ACHN (cell line): ENCODE results near the gene P2RY6.
A peak's percentile ranks its signal among the peaks of the same experiment; 100 is the strongest.

ENCODE experiments used
- DNase-seq: peaks from one replicate; pipeline ENCODE4 v3.0.0-alpha.2; 2015
- in situ Hi-C: cut with HindIII; loops from 2 replicates; pipeline ENCODE4 v1.10.0; 2017; ENCODE audit warnings: low sequenced_read_pairs, low pct_ligation_motif_present, low pct_unique_long_range_greater_than_20kb

The P2RY6 gene

GRCh38 chr11:73235236-73235786 is 36.8 kb upstream of the P2RY6 start:
- in situ Hi-C loops, result no loop called here
- no peak for DNase-seq

GRCh38 chr11:73236205-73236765 is 35.9 kb upstream of the P2RY6 start:
- in situ Hi-C loops, result no loop called here
- DNase-seq, result no peak

GRCh38 chr11:73236854-73237253 is 35.3 kb upstream of the P2RY6 start:
- in situ Hi-C loops, result no loop called here
- DNase-seq, result peak; percentile 46

DNA sequence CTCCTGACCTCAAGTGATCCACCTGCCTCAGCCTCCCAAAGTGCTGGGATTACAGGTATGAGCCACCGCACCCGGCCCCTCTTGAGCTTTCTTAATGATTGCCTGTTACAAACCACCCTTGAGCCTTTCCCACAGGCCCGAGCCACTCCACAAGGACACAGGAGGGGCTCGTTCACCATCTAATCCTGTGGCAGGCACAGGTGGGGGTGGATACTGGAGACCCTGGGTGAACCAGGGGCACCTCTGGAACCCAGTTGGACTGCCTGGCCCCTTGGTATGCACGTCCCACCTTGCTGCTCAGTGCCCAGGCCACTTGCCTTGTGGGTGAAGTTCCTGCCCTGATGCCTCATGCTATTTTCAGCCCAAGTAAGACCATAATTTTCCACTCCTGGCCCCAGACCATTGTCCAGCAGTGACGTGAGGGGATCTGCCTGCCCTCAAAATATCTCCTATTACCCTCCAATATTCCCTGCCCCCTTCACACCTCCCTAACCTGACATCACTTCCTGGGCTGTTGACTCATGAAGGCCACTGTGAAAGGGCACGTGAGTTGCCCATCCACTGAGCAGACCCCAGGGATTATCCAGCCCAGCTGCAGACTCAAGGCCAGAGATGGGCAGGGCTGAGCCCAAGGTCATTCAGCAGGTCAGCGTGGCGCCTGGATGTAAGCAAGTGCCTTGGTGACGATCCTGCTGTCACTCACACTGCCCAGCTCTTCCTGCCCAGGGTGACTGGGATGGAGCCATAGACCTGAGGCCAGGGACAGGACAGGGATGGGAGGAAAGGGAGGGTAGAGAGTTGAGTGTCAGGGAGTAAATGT is 34.5 kb upstream of the P2RY6 start:
- DNase-seq, result no peak
- in situ Hi-C loops, result no loop called here

- in situ Hi-C loops, result no loop called here
- no peak for DNase-seq
These were observed 33.0 kb upstream of the P2RY6 start for GRCh38 chr11:73239111-73239521.

DNA sequence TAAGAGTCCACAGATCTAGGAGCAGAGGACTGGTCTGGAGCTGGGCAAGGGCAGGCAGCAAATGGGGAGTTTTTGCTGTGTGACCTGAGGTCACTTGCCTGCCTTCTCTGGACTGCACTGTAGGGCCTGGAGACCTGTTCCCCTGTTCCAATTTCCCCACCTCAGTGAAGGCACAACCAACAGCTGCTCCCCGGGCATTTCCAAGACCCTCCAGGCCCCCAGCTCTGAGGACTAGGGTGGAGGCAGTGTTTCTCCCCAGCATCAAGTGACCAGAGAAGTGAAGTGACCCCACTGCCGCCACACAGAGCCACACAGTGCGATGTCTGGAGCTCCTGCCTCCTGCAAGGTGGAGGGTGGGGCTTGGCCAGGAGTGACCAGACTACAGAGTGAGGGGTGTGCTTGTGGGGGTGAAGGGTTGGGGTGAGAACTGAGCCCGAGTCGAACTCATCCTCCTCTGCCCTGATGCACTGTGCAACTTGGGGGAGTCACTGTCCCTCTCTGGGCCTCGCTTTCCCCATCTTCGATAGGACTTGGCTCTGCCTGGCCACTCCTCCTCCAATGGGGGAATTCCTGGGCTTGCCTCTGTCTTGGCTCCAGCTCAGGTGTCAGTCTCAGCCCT is 32.5 kb upstream of the P2RY6 start:
- DNase-seq, result no peak
- in situ Hi-C loops, result no loop called here

- no peak for DNase-seq
- in situ Hi-C loops, result no loop called here
These were observed 31.9 kb upstream of the P2RY6 start for GRCh38 chr11:73240190-73240781.

DNA sequence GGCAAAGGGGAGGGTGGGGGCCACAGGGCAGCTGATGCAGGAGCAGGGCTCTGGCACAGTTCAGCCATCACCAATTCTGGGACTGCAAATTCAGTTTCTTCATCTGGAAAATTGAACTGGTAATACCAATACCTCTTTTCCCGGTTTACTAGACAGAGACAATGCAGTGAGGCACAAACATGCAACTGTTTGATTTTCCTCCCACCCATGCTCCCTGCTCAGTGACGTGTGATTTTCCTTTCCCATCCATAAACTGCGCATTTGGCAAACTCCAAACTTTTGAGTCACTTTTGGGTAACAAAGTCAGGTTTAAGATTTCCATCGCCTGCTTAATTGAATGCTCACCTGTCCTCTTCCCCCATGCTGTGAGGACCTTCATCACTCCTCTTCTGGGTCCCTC is 30.8 kb upstream of the P2RY6 start:
- no peak for DNase-seq
- in situ Hi-C loops, result no loop called here

GRCh38 chr11:73242251-73243092 is 29.7 kb upstream of the P2RY6 start:
- in situ Hi-C loops, result no loop called here

GRCh38 chr11:73243093-73243485 is 29.0 kb upstream of the P2RY6 start:
- no peak for DNase-seq
- in situ Hi-C loops, result no loop called here

More at GRCh38 chr11:73242251-73243092, 29.7 kb upstream of the P2RY6 start:
- peak; percentile 73 for DNase-seq

GRCh38 chr11:73244589-73245240 is 27.4 kb upstream of the P2RY6 start:
- in situ Hi-C loops, result no loop called here
- DNase-seq, result no peak

DNA sequence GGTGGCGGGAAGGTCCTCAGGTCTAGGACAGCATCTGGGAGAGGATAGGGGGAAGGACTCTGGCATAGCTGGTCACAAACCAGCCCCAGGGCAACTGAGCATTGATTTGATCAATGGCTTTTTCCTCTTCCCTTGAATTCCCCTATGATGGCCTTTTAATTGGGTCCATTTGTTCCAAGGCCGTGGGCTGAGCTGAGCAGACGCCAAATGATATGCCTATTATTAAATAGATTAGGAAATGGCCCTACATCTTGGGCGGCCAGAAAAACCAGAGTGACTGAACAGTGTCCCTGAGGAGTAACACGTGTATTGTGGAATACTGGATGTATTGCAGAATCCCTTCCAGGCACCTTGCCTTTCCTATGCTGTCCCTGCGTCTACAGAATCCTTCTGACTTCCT is 26.7 kb upstream of the P2RY6 start:
- in situ Hi-C loops, result no loop called here
- no peak for DNase-seq

DNA sequence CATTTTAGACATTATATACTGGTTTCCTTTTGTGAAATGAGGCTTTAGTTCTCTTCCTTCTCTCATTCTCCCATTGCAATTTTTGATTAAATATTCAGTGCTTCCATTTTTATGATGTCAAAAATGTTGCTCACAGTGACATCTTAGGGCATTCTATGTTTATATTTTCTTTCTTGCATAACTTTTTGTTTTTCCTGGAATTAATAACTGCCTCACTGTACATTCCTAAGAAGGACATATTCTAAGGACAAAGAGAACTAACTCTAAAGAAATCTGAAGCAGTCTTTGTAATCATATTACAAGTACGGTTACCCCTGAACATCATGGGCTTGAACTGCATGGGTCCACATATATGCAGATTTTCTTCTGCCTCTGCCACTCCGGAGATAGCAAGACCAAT is 25.8 kb upstream of the P2RY6 start:
- in situ Hi-C loops, result no loop called here
- DNase-seq, result no peak

DNA sequence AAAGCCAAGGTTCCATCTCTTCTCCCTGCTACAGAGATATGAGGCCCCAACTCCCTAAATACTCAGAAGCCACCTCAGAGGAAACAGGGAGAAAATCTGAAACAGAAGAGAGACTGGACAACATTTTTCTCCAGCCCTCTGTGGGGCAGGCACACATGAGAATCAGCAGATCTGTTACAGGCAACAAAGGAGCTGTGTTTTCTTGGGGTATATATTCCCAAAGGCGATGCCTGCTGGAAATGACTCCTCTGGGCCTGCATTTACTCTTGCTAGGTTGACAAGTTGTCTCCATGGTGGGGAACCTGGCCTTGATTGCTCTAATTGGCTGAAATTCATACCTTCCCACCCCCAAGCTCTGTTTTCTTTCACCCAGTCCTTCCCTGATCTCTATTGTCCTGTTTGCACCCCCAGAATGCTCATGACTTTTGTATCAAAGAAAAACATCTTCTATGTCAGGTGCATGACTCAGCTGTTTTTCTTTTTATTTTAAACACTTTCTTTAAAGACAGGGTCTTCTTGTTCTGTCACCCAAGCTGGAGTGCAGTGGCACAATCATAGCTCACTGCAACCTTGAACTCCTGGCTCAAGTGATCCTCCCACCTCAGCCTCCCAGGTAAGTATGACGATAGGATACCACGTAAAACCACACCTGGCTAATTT is 23.5 kb upstream of the P2RY6 start:
- DNase-seq, result no peak
- in situ Hi-C loops, result no loop called here

GRCh38 chr11:73249304-73249703 is 22.8 kb upstream of the P2RY6 start:
- DNase-seq, result no peak
- in situ Hi-C loops, result no loop called here

DNA sequence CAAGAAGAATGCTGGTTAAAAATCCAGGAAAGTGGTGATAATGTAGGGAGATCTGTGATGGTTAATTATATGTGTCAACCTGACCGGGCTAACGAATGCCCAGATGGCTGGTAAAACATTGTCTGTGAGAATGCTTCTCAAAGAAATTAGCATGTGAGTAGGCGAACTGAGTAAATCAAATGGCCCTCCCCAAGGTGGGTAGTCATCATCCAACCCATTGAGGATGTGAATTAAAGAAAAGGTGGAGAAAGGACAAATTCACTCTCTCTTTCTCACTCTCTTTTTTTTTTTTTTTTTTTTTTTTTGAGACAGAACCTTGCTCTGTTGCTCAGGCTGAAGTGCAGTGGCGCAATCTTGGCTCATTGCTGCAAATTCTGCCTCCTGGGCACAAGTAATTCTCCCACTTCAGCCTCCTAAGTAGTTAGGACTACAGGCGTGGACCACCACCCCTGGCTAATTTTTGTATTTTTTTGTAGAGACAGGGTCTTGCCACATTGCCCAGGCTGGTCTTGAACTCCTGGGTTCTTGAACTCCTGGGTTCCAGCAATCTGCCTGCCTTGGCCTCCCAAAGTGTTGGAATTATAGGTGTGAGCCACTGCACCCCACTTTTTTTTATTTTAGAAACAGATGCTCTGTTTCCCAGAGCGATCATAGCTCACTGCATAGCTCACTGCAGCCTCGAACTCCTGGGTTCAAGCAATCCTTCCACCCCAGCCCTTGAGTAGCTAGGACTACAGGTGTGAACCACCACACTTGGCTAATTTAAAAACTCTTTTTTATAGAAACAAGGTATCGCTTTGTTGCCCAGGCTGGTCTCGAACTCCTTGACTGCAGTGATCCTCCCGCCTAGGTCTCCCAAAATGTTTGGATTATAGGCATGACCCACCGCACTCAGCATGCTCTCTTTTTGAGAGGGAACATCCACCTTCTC is 22.0 kb upstream of the P2RY6 start:
- in situ Hi-C loops, result no loop called here
- no peak for DNase-seq
